Measurements from ENCODE around the gene NHSL2.
A peak's percentile ranks its signal among the peaks of the same experiment; 100 is the strongest.

Gene NHSL2

DNA sequence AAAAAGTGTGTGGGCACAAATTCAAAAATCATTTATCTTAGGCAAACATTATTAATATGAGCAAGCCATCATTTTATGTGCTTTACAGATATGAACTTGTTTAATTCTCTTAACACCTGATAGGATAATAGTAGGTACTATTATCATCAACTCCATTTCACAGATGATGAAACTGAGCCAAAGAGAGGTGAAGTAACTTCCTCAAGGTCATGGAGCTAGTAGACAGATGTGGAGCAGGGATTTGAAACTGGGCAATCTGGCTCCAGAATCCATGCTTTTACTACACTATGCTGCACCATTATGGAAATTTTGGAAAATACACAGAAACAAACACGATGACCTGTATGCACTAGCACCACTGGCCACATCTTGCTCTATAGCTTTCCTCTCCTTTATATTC is 269.9 kb downstream of the NHSL2 start:
- no peak for DNase-seq (ENCODE audit: low spot score)

- peak; percentile 92 for DNase-seq (ENCODE audit: low spot score)
Observed at GRCh38 chrX:72181178-72182125, 270.8 kb downstream of the NHSL2 start, which contains the start of gene PIN4. Gene PIN4, plus strand, starts transcription at chrX:72181757. Its CDS starts 29 bp downstream, at chrX:72181786.

- no peak for DNase-seq (ENCODE audit: low spot score)
Observed at GRCh38 chrX:72182924-72183323, 272.3 kb downstream of the NHSL2 start.

GRCh38 chrX:72201836-72202536 is 291.3 kb downstream of the NHSL2 start:
- DNase-seq (ENCODE audit: low spot score), result no peak
